ENCODE results near the gene ZSWIM1. TPM values are rescaled to one million over a fixed set of nuclear protein-coding genes. Genes with fewer than 3 reads are reported as not detected.

The ZSWIM1 gene
- total and polyA plus RNA-seq, 2 of the 13 experiments (the other 11 are each of a cell fraction or from before 2014, with no cell fraction given): 9.5 to 11.7 TPM

DNA sequence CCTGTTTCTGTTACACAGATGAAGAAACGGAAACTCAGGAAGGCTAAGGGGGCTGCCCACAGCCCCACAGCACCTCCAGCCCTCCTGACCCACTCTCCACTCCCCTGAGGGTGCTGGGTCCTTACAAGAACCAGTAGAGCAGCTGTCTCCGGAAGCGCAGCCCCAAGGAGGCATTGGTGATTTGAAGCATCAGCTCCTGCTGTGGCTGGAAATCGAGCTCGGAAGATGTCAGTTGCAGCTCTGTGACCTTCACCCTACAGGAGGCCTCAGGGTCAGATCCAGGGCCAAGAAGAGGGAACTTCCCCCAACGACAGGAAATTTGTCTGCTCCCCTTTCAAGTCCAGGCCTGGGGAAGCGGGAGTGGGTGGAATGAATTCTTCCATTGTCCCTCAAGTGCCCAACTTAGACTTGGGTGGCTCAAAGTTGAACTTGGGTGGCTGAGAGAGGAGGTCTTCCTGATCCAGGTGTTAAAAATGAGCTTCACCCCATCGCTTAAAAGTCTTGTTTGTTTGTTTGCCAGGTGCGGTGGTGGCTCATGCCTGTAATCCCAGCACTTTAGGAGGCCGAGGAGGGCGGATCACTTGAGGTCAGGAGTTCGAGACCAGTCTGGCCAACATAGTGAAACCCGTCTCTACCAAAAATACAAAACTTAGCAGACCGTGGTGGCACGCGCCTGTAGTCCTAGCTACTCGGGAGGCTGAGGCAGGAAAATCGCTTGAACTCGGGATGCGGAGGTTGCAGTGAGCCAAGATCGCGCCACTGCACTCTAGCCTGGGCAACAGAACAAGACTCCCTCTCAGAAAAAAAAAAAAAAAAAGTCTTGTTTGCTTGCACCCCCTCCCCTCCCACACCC lies 29.0 kb downstream of the ZSWIM1 start (continued):
- TF ChIP-seq, protein P1, sequence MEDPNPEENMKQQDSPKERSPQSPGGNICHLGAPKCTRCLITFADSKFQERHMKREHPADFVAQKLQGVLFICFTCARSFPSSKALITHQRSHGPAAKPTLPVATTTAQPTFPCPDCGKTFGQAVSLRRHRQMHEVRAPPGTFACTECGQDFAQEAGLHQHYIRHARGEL (CRISPR knock-in tag; IDR thresholded peaks at IDR 0.05): 0 out of 2 replicates have a peak, but pooled peaks have one; percentile 24
- no peak for TF ChIP-seq REXO4 (CRISPR knock-in tag; IDR thresholded peaks at IDR 0.05; ENCODE audit: borderline replicate concordance)
- TF ChIP-seq, protein P2, sequence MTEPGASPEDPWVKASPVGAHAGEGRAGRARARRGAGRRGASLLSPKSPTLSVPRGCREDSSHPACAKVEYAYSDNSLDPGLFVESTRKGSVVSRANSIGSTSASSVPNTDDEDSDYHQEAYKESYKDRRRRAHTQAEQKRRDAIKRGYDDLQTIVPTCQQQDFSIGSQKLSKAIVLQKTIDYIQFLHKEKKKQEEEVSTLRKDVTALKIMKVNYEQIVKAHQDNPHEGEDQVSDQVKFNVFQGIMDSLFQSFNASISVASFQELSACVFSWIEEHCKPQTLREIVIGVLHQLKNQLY (CRISPR knock-in tag; IDR thresholded peaks at IDR 0.05): no peak
- TF ChIP-seq, protein P3, sequence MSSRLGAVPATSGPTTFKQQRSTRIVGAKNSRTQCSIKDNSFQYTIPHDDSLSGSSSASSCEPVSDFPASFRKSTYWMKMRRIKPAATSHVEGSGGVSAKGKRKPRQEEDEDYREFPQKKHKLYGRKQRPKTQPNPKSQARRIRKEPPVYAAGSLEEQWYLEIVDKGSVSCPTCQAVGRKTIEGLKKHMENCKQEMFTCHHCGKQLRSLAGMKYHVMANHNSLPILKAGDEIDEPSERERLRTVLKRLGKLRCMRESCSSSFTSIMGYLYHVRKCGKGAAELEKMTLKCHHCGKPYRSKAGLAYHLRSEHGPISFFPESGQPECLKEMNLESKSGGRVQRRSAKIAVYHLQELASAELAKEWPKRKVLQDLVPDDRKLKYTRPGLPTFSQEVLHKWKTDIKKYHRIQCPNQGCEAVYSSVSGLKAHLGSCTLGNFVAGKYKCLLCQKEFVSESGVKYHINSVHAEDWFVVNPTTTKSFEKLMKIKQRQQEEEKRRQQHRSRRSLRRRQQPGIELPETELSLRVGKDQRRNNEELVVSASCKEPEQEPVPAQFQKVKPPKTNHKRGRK (CRISPR knock-in tag; IDR thresholded peaks at IDR 0.05): no peak
- TF ChIP-seq, protein P4, sequence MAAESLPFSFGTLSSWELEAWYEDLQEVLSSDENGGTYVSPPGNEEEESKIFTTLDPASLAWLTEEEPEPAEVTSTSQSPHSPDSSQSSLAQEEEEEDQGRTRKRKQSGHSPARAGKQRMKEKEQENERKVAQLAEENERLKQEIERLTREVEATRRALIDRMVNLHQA (CRISPR knock-in tag; IDR thresholded peaks at IDR 0.05): no peak
- TF ChIP-seq ZNF251 (CRISPR knock-in tag; IDR thresholded peaks at IDR 0.05): no peak
- TF ChIP-seq ZNF652 (CRISPR knock-in tag; IDR thresholded peaks at IDR 0.05; ENCODE audit: borderline replicate concordance, low read depth): no peak
- TF ChIP-seq, protein P5, sequence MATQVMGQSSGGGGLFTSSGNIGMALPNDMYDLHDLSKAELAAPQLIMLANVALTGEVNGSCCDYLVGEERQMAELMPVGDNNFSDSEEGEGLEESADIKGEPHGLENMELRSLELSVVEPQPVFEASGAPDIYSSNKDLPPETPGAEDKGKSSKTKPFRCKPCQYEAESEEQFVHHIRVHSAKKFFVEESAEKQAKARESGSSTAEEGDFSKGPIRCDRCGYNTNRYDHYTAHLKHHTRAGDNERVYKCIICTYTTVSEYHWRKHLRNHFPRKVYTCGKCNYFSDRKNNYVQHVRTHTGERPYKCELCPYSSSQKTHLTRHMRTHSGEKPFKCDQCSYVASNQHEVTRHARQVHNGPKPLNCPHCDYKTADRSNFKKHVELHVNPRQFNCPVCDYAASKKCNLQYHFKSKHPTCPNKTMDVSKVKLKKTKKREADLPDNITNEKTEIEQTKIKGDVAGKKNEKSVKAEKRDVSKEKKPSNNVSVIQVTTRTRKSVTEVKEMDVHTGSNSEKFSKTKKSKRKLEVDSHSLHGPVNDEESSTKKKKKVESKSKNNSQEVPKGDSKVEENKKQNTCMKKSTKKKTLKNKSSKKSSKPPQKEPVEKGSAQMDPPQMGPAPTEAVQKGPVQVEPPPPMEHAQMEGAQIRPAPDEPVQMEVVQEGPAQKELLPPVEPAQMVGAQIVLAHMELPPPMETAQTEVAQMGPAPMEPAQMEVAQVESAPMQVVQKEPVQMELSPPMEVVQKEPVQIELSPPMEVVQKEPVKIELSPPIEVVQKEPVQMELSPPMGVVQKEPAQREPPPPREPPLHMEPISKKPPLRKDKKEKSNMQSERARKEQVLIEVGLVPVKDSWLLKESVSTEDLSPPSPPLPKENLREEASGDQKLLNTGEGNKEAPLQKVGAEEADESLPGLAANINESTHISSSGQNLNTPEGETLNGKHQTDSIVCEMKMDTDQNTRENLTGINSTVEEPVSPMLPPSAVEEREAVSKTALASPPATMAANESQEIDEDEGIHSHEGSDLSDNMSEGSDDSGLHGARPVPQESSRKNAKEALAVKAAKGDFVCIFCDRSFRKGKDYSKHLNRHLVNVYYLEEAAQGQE (IDR thresholded peaks at IDR 0.05; ENCODE audit: borderline replicate concordance in 1 of 2, low read depth in 1 of 2, low read length in 2 of 2): no peak
- no peak for TF ChIP-seq ZNF737 (CRISPR knock-in tag; IDR thresholded peaks at IDR 0.05; ENCODE audit: borderline replicate concordance)
- no peak; the same call in 1 of the 2 replicates for TF ChIP-seq ZNF292 (CRISPR knock-in tag; IDR thresholded peaks at IDR 0.05; ENCODE audit: borderline replicate concordance, low read depth)
- TF ChIP-seq ZNF777 (CRISPR knock-in tag; IDR thresholded peaks at IDR 0.05): no peak
- TF ChIP-seq ZNF678 (CRISPR knock-in tag; IDR thresholded peaks at IDR 0.05): no peak; the same call in 1 of the 2 replicates
- TF ChIP-seq ZNF253 (CRISPR knock-in tag; IDR thresholded peaks at IDR 0.05; ENCODE audit: borderline replicate concordance): no peak
